CD4-positive, CD25-positive, alpha-beta regulatory T cell (primary cell): ENCODE results near the gene KCNT1. TPM values are rescaled to one million over a fixed set of nuclear protein-coding genes. Genes with fewer than 3 reads are reported as not detected.

Experiments used
- ATAC-seq, 2 donors: fragments of 150-1000 bp; cut with Tn5 transposase; one replicate each; pipeline ENCODE4 v1.10.0; 2021; ENCODE audit warnings: low read depth in 2 of 2, moderate number of reproducible peaks in 2 of 2, moderate library complexity in 1 of 2
- DNase-seq, 3 donors: peaks; one replicate each; pipeline versions ENCODE4 v3.0.0 to v3.0.0-alpha.2; 2012 to 2022; ENCODE audit warnings: mixed read lengths in 1 of 3
- H3K27ac ChIP-seq: one replicate; pipeline ENCODE4 v1.7.0; 2013; ENCODE audit warnings: mild to moderate bottlenecking, low read length; ENCODE audit not compliant: insufficient read depth, poor library complexity, severe bottlenecking
- H3K27me3 ChIP-seq: one replicate; pipeline ENCODE4 v1.7.0; 2013; ENCODE audit warnings: low read length; ENCODE audit not compliant: control insufficient read depth, insufficient read depth
- H3K36me3 ChIP-seq: one replicate; pipeline ENCODE4 v1.7.0; 2013; ENCODE audit warnings: mild to moderate bottlenecking, low read length, moderate library complexity; ENCODE audit not compliant: control insufficient read depth, insufficient read depth
- H3K4me1 ChIP-seq: 2 replicates; pipeline ENCODE4 v1.7.0; 2013; ENCODE audit warnings: mild to moderate bottlenecking, low read length; ENCODE audit not compliant: insufficient read depth, control insufficient read depth, poor library complexity, severe bottlenecking
- H3K4me3 ChIP-seq: one replicate; pipeline ENCODE4 v1.7.0; 2013; ENCODE audit warnings: low read depth, mild to moderate bottlenecking, low read length, moderate library complexity
- H3K9me3 ChIP-seq, 2 experiments: 1 replicate in 1 of 2; 2 replicates in 1 of 2; pipeline ENCODE4 v1.7.0; 2013; ENCODE audit warnings: low read length in 2 of 2, mild to moderate bottlenecking in 1 of 2, moderate library complexity in 1 of 2; ENCODE audit not compliant: control insufficient read depth in 2 of 2
- H3K27ac Mint-ChIP-seq, 3 donors: one replicate each; pipeline ENCODE4 v1.8.0; 2020 to 2022; ENCODE audit warnings: mild to moderate bottlenecking in 3 of 3, mixed read lengths in 3 of 3, moderate library complexity in 2 of 3
- H3K27me3 Mint-ChIP-seq: one replicate; pipeline ENCODE4 v1.8.0; 2022; ENCODE audit warnings: mild to moderate bottlenecking, mixed read lengths
- H3K36me3 Mint-ChIP-seq: one replicate; pipeline ENCODE4 v1.8.0; 2020; ENCODE audit warnings: mixed read lengths
- H3K4me1 Mint-ChIP-seq, 4 donors: one replicate each; pipeline ENCODE4 v1.8.0; 2020 to 2022; ENCODE audit warnings: mixed read lengths in 4 of 4, mild to moderate bottlenecking in 1 of 4
- H3K4me3 Mint-ChIP-seq, 4 donors: one replicate each; pipeline ENCODE4 v1.8.0; 2020 to 2022; ENCODE audit warnings: mild to moderate bottlenecking in 4 of 4, mixed read lengths in 4 of 4, moderate library complexity in 3 of 4
- H3K9me3 Mint-ChIP-seq, 7 donors: one replicate each; pipeline ENCODE4 v1.8.0; 2020 to 2022; ENCODE audit warnings: mixed read lengths in 7 of 7, mild to moderate bottlenecking in 3 of 7, moderate library complexity in 2 of 7
- polyA plus RNA-seq, 4 donors: library from polyadenylated mRNA; unstranded; fragments of 300-500 nt; fragmentation: Illumina TruSeq; gene quantifications; one replicate each; pipeline ENCODE4 v1.2.3, GENCODE V29; 2021
- total RNA-seq: library from RNA; stranded (reverse); gene quantifications from one replicate; pipeline ENCODE4 v1.2.3, GENCODE V29; 2022

Gene KCNT1
- total and polyA plus RNA-seq, 5 donors from 2014 or later, result not detected

GRCh38 chr9:135695642-135696041, 6.3 kb upstream of the KCNT1 start:
- Histone ChIP-seq H3K27ac (no peak overlapping the region), H3K4me1 (no peaks in the 10 kb centered on the region), H3K27me3 (no peaks in the 10 kb centered on the region), H3K9me3 (no peaks in the 10 kb centered on the region), H3K4me3 (no peak overlapping the region), H3K36me3 (no peaks in the 10 kb centered on the region)
- peaks cover 4% of the 10 kb centered on the region for H3K27me3 Mint-ChIP-seq
- ATAC-seq (no peak), DNase-seq (no peak)
- no peaks in the 10 kb centered on the region for H3K36me3 Mint-ChIP-seq
- no peak overlapping the region for H3K4me3 Mint-ChIP-seq
- no peaks in the 10 kb centered on the region for H3K4me1 Mint-ChIP-seq
- H3K9me3 Mint-ChIP-seq, result no peaks in the 10 kb centered on the region
- H3K27ac Mint-ChIP-seq, result no peak overlapping the region

DNA sequence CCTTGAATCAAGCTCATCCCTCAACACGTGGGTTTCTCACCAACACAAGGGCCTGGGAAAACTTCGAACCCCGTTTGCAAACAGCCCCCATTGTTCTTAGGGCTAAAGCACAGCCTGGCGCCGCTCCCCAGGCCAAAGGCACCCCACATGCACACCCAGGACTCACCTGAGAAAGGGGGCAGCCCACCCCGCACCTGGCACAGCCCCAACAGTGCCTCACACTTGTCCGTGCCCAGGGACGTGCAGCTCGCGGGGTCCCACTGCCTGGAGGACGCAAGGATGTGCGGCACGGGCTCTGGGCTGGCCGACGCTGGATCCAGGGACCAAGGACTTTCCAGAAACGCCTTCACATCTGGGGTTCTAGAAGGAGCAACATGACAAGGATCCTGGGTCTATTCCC, 5.5 kb upstream of the KCNT1 start:
- no peaks in the 10 kb centered on the region for H3K4me1 Mint-ChIP-seq
- DNase-seq (no peak), ATAC-seq (no peak)
- no peaks in the 10 kb centered on the region for H3K9me3 Mint-ChIP-seq
- peaks cover 2% of the 10 kb centered on the region for H3K4me1 ChIP-seq
- H3K9me3 ChIP-seq, result no peaks in the 10 kb centered on the region
- no peak overlapping the region for H3K27ac Mint-ChIP-seq
- no peak overlapping the region for H3K4me3 Mint-ChIP-seq
- no peaks in the 10 kb centered on the region for H3K36me3 ChIP-seq
- peaks cover 4% of the 10 kb centered on the region for H3K27me3 Mint-ChIP-seq
- no peak overlapping the region for H3K27ac ChIP-seq
- H3K36me3 Mint-ChIP-seq, result no peaks in the 10 kb centered on the region
- H3K27me3 ChIP-seq, result no peaks in the 10 kb centered on the region
- no peak overlapping the region for H3K4me3 ChIP-seq

DNA sequence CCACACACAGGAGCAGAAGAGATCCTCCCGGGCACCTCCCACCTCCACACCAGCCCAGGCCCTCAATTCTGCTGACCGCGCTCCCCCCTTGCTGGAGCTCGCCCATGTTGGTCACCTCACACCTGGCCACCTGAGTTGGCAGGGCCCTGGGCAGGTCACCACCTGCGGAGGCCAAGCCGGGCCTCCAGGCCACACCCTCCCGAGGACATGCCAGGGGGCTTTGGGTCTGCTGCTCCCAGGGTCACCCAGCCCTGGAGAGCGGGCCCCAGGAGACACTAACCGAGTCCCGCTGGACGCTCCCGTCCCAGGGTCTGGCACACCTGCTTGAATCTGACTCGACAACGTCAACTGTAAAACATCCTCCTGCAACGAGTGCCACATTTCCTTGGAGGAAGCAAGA, 4.8 kb upstream of the KCNT1 start:
- Mint-ChIP-seq H3K4me1 (no peaks in the 10 kb centered on the region), H3K9me3 (no peaks in the 10 kb centered on the region), H3K36me3 (no peaks in the 10 kb centered on the region), H3K4me3 (no peak overlapping the region), H3K27ac (no peak overlapping the region), H3K27me3 (peaks cover 4% of the 10 kb centered on the region)
- DNase-seq (no peak), ATAC-seq (no peak)
- no peak overlapping the region for H3K27ac ChIP-seq
- H3K36me3 ChIP-seq, result no peaks in the 10 kb centered on the region
- H3K9me3 ChIP-seq, result no peaks in the 10 kb centered on the region
- H3K27me3 ChIP-seq, result no peaks in the 10 kb centered on the region
- peaks cover 9% of the 10 kb centered on the region for H3K4me1 ChIP-seq
- no peak overlapping the region for H3K4me3 ChIP-seq

DNA sequence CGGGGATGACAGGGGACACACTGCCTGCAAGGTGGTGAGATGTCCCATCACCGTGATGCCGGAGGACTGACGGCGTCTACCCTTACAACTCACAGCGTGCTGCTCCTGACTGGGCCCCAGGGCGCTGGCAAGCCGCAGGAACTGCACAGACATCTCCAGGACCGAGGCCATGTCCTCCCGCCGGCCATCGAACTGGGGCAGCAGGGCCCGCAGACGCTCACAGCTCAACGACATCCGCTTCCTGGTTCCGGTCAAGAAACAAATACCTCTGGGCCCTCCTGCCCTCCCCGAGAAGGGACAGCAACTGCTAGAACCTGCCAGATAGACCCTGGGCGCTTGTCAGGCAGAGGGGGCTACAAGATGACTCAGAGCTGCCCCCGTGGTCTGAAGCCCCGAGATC, 3.7 kb upstream of the KCNT1 start:
- no peak for ATAC-seq
- no peaks in the 10 kb centered on the region for H3K4me1 Mint-ChIP-seq
- Histone ChIP-seq H3K27ac (no peak overlapping the region), H3K27me3 (no peaks in the 10 kb centered on the region), H3K36me3 (no peaks in the 10 kb centered on the region), H3K9me3 (no peaks in the 10 kb centered on the region), H3K4me1 (peaks cover 11% of the 10 kb centered on the region), H3K4me3 (no peak overlapping the region)
- no peak overlapping the region for H3K27ac Mint-ChIP-seq
- no peaks in the 10 kb centered on the region for H3K36me3 Mint-ChIP-seq
- no peak for DNase-seq
- H3K9me3 Mint-ChIP-seq, result no peaks in the 10 kb centered on the region
- H3K27me3 Mint-ChIP-seq, result peaks cover 4% of the 10 kb centered on the region
- H3K4me3 Mint-ChIP-seq, result no peak overlapping the region

DNA sequence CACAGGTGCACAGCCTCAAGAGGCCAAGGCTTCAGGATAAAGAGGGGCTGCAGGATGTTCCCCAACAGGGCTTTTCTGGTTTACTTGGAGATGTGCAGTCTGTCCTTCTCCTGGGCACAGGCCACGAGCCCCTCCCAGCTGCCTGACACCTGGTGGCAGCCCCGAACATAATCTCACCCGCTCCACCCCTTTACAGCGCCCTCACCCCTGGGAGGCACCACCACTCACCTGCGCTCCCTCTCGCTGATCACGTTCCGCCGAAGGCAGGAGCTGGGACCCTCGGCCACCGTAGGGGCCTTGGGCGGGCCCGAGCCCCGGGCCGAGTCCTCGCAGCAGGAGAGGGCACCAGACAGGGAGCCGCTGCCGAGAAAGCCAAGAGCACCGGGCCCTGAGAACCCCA, 3.2 kb upstream of the KCNT1 start:
- no peaks in the 10 kb centered on the region for H3K9me3 Mint-ChIP-seq
- H3K27ac Mint-ChIP-seq, result no peak overlapping the region
- DNase-seq (no peak), ATAC-seq (no peak)
- no peaks in the 10 kb centered on the region for H3K27me3 ChIP-seq
- H3K4me3 Mint-ChIP-seq, result no peak overlapping the region
- H3K4me1 Mint-ChIP-seq, result no peaks in the 10 kb centered on the region
- H3K36me3 Mint-ChIP-seq, result no peaks in the 10 kb centered on the region
- no peak overlapping the region for H3K27ac ChIP-seq
- H3K9me3 ChIP-seq, result no peaks in the 10 kb centered on the region
- peaks cover 4% of the 10 kb centered on the region for H3K27me3 Mint-ChIP-seq
- H3K36me3 ChIP-seq, result no peaks in the 10 kb centered on the region
- H3K4me3 ChIP-seq, result no peak overlapping the region
- H3K4me1 ChIP-seq, result peaks cover 11% of the 10 kb centered on the region

GRCh38 chr9:135699440-135699839, 2.5 kb upstream of the KCNT1 start, which contains the start of gene SOHLH1:
Gene SOHLH1, minus strand, starts transcription at chr9:135699481. Its CDS starts 14 bp downstream, at chr9:135699467.
- H3K36me3 Mint-ChIP-seq, result no peaks in the 10 kb centered on the region
- H3K27me3 Mint-ChIP-seq, result no peaks in the 10 kb centered on the region
- Histone ChIP-seq H3K9me3 (no peaks in the 10 kb centered on the region), H3K4me1 (peaks cover 11% of the 10 kb centered on the region), H3K4me3 (no peak within 1 kb of the TSS), H3K36me3 (no peaks in the 10 kb centered on the region), H3K27me3 (no peaks in the 10 kb centered on the region), H3K27ac (no peak within 1 kb of the TSS)
- ATAC-seq (no peak), DNase-seq (no peak)
- no peak within 1 kb of the TSS for H3K4me3 Mint-ChIP-seq
- H3K4me1 Mint-ChIP-seq, result no peaks in the 10 kb centered on the region
- H3K9me3 Mint-ChIP-seq, result no peaks in the 10 kb centered on the region
- no peak within 1 kb of the TSS for H3K27ac Mint-ChIP-seq

GRCh38 chr9:135700525-135700924, 1.5 kb upstream of the KCNT1 start:
- Histone ChIP-seq H3K4me3 (no peak overlapping the region), H3K27me3 (no peaks in the 10 kb centered on the region), H3K36me3 (no peaks in the 10 kb centered on the region), H3K27ac (no peak overlapping the region), H3K9me3 (no peaks in the 10 kb centered on the region), H3K4me1 (peaks cover 11% of the 10 kb centered on the region)
- H3K9me3 Mint-ChIP-seq, result no peaks in the 10 kb centered on the region
- no peaks in the 10 kb centered on the region for H3K4me1 Mint-ChIP-seq
- no peak overlapping the region for H3K27ac Mint-ChIP-seq
- H3K27me3 Mint-ChIP-seq, result no peaks in the 10 kb centered on the region
- no peak overlapping the region for H3K4me3 Mint-ChIP-seq
- no peaks in the 10 kb centered on the region for H3K36me3 Mint-ChIP-seq
- DNase-seq (no peak), ATAC-seq (no peak)

DNA sequence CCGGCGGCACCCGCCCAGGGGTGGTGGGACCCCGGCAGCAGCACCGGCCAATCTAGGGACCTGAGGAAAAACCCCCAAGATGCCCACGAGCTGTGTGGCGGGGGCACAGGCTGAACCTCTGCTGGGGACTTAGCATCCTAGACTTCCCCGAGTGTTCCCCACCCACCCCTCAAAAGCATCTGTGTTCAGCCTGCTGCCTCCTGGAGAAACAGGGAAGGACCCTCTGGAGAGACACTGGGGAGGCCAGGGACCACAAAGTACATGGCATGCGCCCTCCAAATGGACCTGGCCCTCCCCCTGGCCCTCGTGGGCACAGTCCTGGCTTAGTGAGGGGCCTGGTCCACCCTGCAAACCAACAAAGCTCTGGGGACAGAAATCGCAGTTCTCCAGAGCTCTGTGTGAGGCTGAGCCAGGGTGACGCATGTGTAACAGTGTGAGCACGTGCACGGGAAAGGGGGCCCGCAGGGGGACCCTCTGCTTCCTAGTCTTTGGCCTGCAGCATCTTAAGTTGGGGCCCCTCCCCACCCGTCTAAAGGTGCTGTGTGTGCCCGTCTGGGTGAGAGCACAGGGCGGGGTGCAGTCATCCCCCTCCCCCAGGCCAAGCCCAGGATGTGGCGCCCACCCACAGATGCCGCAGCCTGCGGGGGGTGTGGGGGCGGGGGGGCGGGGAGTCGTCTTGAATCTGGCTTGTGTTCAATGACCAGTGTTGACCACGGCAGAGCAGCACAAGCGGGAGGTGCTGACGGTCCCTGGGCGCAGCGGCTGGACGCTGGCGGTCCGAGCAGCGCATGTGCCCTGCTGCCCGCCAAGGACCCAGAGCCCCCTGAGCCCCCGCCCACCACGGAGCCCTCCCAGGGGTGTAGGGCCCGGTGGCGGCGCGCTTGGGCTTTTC, 672 bp upstream of the KCNT1 start:
- ATAC-seq (peak in 1 of 2 donors; percentile 12), DNase-seq (no peak)
- H3K27ac ChIP-seq, result no peak overlapping the region
- H3K4me1 ChIP-seq, result peaks cover 11% of the 10 kb centered on the region
- Mint-ChIP-seq H3K36me3 (no peaks in the 10 kb centered on the region), H3K27ac (no peak overlapping the region), H3K4me3 (no peak overlapping the region), H3K9me3 (no peaks in the 10 kb centered on the region), H3K27me3 (no peaks in the 10 kb centered on the region), H3K4me1 (no peaks in the 10 kb centered on the region)
- H3K9me3 ChIP-seq, result no peaks in the 10 kb centered on the region
- no peaks in the 10 kb centered on the region for H3K36me3 ChIP-seq
- H3K4me3 ChIP-seq, result no peak overlapping the region
- H3K27me3 ChIP-seq, result no peaks in the 10 kb centered on the region
